SK-N-SH treated with all-trans-retinoic acid at 6 μM for 48 hours (cell line): ENCODE measurements around the gene RPEL1.
"Not testable (repeated sequence)": the region's sequence is repeated elsewhere in the genome, so short reads cannot be mapped to it uniquely, and the experiment has no call there.

Experiments used
- ATAC-seq: fragments of 200-7000 bp; cut with Tn5 transposase; 3 replicates; pipeline ENCODE4 v1.9.1; 2020; ENCODE audit warnings: mild to moderate bottlenecking, moderate library complexity
- ARNTL ChIP-seq: fragments of 450-650 bp; formaldehyde crosslinking; IDR thresholded peaks from 2 replicates; pipeline ENCODE4 v1.5.0; 2020; ENCODE audit warnings: low read depth, mild to moderate bottlenecking, moderate library complexity, borderline replicate concordance
- BACH2 ChIP-seq: fragments of 250-450 bp; sonication (Bioruptor Pico); IDR thresholded peaks from 2 replicates; pipeline ENCODE4 v1.9.0; 2021; ENCODE audit warnings: mild to moderate bottlenecking, borderline replicate concordance
- ESRRG ChIP-seq: fragments of 250-450 bp; sonication (Bioruptor Pico); IDR thresholded peaks from 2 replicates; pipeline ENCODE4 v1.6.1; 2021; ENCODE audit warnings: mild to moderate bottlenecking
- ISL1 ChIP-seq: fragments of 250-450 bp; sonication (Bioruptor Pico); IDR thresholded peaks from 2 replicates; pipeline ENCODE4 v2.1.2; 2022; ENCODE audit warnings: mild to moderate bottlenecking, moderate library complexity
- PATZ1 ChIP-seq: fragments of 250-450 bp; sonication (Bioruptor Pico); IDR thresholded peaks from 2 replicates; pipeline ENCODE4 v1.8.0; 2020; ENCODE audit warnings: mild to moderate bottlenecking, moderate library complexity, borderline replicate concordance
- POU6F1 ChIP-seq: fragments of 250-450 bp; sonication (Bioruptor Pico); IDR thresholded peaks from 2 replicates; pipeline ENCODE4 v1.8.0; 2021; ENCODE audit warnings: low read depth, mild to moderate bottlenecking, moderate library complexity, borderline replicate concordance
- PPARA ChIP-seq: fragments of 250-450 bp; sonication (Bioruptor Pico); IDR thresholded peaks from 2 replicates; pipeline ENCODE4 v1.5.0; 2020; ENCODE audit warnings: mild to moderate bottlenecking, borderline replicate concordance
- RARB ChIP-seq: fragments of 250-450 bp; sonication (Bioruptor Pico); IDR thresholded peaks from 2 replicates; pipeline ENCODE4 v1.8.0; 2021; ENCODE audit warnings: mild to moderate bottlenecking, moderate library complexity
- SNAI2 ChIP-seq: fragments of 250-450 bp; sonication (Bioruptor Pico); IDR thresholded peaks from 2 replicates; pipeline ENCODE4 v1.5.0; 2020; ENCODE audit warnings: mild to moderate bottlenecking, moderate library complexity
- TCF4 ChIP-seq: fragments of 250-450 bp; sonication (Bioruptor Pico); IDR thresholded peaks from 2 replicates; pipeline ENCODE4 v1.8.0; 2021; ENCODE audit warnings: mild to moderate bottlenecking, moderate library complexity, borderline replicate concordance
- TOX ChIP-seq: fragments of 250-450 bp; sonication (Bioruptor Pico); IDR thresholded peaks from 2 replicates; pipeline ENCODE4 v1.8.0; 2021; ENCODE audit warnings: mild to moderate bottlenecking, moderate library complexity, borderline replicate concordance
- ZC3H10 ChIP-seq: fragments of 250-450 bp; sonication (Bioruptor Pico); IDR thresholded peaks from 2 replicates; pipeline ENCODE4 v1.5.1; 2021; ENCODE audit warnings: mild to moderate bottlenecking, moderate library complexity
- ZFP3 ChIP-seq: fragments of 250-450 bp; sonication (Bioruptor Pico); IDR thresholded peaks from 2 replicates; pipeline ENCODE4 v1.5.0; 2020; ENCODE audit warnings: mild to moderate bottlenecking, moderate library complexity
- ZFP30 ChIP-seq: fragments of 450-650 bp; formaldehyde crosslinking; IDR thresholded peaks from 2 replicates; pipeline ENCODE4 v1.5.0; 2022; ENCODE audit warnings: mild to moderate bottlenecking, moderate library complexity
- ZNF565 ChIP-seq: fragments of 450-650 bp; formaldehyde crosslinking; conservative IDR thresholded peaks from 2 replicates; pipeline ENCODE4 v1.5.0; 2020; ENCODE audit warnings: low read depth, mild to moderate bottlenecking, moderate library complexity
- ZNF8 ChIP-seq: fragments of 450-650 bp; formaldehyde crosslinking; IDR thresholded peaks from 2 replicates; pipeline ENCODE4 v1.5.0; 2020; ENCODE audit warnings: mild to moderate bottlenecking, moderate library complexity
- TF ChIP-seq, protein P1 (sequence below): fragments of 250-450 bp; sonication (Bioruptor Pico); IDR thresholded peaks from 2 replicates; pipeline ENCODE4 v1.5.1; 2021; ENCODE audit warnings: mild to moderate bottlenecking, moderate library complexity
- TF ChIP-seq, protein P2 (sequence below): fragments of 250-450 bp; sonication (Bioruptor Pico); IDR thresholded peaks from 2 replicates; pipeline ENCODE4 v1.5.0; 2020; ENCODE audit warnings: mild to moderate bottlenecking, moderate library complexity
- TF ChIP-seq, protein P3 (sequence below): fragments of 250-450 bp; sonication (Bioruptor Pico); IDR thresholded peaks from 2 replicates; pipeline ENCODE4 v1.5.1; 2020; ENCODE audit warnings: low read depth, mild to moderate bottlenecking, moderate library complexity

RPEL1 gene

GRCh38 chr10:103245587-103245986, at the start of gene RPEL1:
TSS of gene RPEL1 (plus strand) at chr10:103245887. CDS start at chr10:103245997, 110 bp downstream.
- not testable (repeated sequence) for ATAC-seq

DNA sequence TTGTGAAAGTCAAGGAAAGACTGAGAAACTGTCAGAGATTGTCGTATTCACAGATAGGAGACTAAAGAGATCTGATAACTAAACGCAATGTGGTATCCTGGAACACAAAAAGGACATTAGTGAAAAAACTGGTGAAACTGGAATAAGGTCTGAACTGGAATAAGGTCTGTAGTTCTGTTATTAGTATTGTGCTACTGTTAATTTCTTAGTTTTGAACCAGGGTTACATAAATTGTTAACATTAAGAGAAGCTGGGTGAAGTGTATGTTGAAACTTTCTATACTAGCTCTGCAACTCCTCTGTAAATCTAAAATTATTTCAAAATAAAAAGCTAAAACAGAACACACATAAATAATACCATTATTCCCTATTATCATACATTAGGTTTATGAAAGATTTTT, 49.2 kb upstream of the RPEL1 start:
- ATAC-seq: no peak
- no peak for TF ChIP-seq PATZ1 (CRISPR knock-in tag)
- no peak for TF ChIP-seq TCF4 (CRISPR knock-in tag)
- TF ChIP-seq, protein P1, sequence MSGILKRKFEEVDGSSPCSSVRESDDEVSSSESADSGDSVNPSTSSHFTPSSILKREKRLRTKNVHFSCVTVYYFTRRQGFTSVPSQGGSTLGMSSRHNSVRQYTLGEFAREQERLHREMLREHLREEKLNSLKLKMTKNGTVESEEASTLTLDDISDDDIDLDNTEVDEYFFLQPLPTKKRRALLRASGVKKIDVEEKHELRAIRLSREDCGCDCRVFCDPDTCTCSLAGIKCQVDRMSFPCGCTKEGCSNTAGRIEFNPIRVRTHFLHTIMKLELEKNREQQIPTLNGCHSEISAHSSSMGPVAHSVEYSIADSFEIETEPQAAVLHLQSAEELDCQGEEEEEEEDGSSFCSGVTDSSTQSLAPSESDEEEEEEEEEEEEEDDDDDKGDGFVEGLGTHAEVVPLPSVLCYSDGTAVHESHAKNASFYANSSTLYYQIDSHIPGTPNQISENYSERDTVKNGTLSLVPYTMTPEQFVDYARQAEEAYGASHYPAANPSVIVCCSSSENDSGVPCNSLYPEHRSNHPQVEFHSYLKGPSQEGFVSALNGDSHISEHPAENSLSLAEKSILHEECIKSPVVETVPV (CRISPR knock-in tag): no peak

DNA sequence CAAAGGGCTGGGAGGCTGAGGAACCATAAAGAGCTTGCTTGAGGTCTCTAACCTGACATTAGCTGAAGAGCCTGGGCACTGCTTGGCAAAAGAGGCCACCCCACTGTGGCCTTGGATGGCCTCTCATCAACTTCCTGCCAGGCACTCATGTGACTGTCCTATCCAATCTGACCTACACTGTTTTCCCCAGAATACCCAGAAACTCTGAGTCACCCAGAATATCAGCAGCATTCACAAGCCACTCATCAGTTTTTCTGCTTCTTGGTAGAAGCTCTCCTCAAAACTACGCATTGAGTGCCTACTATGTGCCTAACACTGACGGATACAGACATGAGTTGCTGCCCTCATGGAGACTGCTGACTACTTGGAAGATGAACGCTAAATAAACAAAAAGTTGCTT, 48.5 kb upstream of the RPEL1 start:
- TF ChIP-seq ZFP3 (0 out of 2 replicates have a peak, but pooled peaks have one; percentile 19), PPARA (CRISPR knock-in tag) (no peak)
- peak; percentile 55 for ATAC-seq

- no peak for ATAC-seq
- no peak for TF ChIP-seq RARB (CRISPR knock-in tag)
Observed at GRCh38 chr10:103197903-103198302, 47.8 kb upstream of the RPEL1 start.

DNA sequence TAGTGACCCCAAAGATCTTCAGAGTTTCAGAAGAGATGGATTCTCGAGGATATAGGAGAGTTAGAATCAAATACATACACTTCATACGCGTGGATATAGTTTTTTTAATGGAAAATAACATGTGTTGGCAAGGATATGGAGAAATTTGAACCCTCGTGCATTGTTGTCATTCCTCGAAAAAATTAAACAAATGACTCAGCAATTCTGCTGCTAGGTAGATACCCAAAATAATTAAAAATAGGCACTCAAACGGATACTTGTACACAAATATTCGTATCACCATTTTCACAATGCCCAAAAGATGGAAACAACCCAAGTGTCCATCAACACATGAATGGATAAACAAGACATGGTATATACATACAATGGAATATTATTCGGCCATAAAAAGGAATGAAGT, 47.0 kb upstream of the RPEL1 start:
- ATAC-seq: no peak
- TF ChIP-seq BACH2 (CRISPR knock-in tag): no peak
- TF ChIP-seq POU6F1 (CRISPR knock-in tag): no peak
- no peak for TF ChIP-seq ESRRG (CRISPR knock-in tag)
- TF ChIP-seq, protein P2, sequence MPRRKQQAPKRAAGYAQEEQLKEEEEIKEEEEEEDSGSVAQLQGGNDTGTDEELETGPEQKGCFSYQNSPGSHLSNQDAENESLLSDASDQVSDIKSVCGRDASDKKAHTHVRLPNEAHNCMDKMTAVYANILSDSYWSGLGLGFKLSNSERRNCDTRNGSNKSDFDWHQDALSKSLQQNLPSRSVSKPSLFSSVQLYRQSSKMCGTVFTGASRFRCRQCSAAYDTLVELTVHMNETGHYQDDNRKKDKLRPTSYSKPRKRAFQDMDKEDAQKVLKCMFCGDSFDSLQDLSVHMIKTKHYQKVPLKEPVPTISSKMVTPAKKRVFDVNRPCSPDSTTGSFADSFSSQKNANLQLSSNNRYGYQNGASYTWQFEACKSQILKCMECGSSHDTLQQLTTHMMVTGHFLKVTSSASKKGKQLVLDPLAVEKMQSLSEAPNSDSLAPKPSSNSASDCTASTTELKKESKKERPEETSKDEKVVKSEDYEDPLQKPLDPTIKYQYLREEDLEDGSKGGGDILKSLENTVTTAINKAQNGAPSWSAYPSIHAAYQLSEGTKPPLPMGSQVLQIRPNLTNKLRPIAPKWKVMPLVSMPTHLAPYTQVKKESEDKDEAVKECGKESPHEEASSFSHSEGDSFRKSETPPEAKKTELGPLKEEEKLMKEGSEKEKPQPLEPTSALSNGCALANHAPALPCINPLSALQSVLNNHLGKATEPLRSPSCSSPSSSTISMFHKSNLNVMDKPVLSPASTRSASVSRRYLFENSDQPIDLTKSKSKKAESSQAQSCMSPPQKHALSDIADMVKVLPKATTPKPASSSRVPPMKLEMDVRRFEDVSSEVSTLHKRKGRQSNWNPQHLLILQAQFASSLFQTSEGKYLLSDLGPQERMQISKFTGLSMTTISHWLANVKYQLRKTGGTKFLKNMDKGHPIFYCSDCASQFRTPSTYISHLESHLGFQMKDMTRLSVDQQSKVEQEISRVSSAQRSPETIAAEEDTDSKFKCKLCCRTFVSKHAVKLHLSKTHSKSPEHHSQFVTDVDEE: no peak
- TF ChIP-seq ISL1 (CRISPR knock-in tag): no peak
- no peak for TF ChIP-seq ZNF565 (CRISPR knock-in tag)
- TF ChIP-seq ZC3H10 (CRISPR knock-in tag): no peak
- TF ChIP-seq PATZ1 (CRISPR knock-in tag): no peak
- no peak for TF ChIP-seq TOX (CRISPR knock-in tag)
- TF ChIP-seq SNAI2 (CRISPR knock-in tag): no peak
- TF ChIP-seq ARNTL (CRISPR knock-in tag): no peak
- no peak for TF ChIP-seq RARB (CRISPR knock-in tag)
- TF ChIP-seq ZFP30 (CRISPR knock-in tag): no peak
- no peak for TF ChIP-seq ZNF8 (CRISPR knock-in tag)
- no peak for TF ChIP-seq ZFP3
- TF ChIP-seq, protein P1 (CRISPR knock-in tag): no peak
- TF ChIP-seq, protein P3, sequence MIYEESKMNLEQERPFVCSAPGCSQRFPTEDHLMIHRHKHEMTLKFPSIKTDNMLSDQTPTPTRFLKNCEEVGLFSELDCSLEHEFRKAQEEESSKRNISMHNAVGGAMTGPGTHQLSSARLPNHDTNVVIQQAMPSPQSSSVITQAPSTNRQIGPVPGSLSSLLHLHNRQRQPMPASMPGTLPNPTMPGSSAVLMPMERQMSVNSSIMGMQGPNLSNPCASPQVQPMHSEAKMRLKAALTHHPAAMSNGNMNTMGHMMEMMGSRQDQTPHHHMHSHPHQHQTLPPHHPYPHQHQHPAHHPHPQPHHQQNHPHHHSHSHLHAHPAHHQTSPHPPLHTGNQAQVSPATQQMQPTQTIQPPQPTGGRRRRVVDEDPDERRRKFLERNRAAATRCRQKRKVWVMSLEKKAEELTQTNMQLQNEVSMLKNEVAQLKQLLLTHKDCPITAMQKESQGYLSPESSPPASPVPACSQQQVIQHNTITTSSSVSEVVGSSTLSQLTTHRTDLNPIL (CRISPR knock-in tag): no peak
- no peak for TF ChIP-seq PPARA (CRISPR knock-in tag)
- no peak for TF ChIP-seq TCF4 (CRISPR knock-in tag)
- TF ChIP-seq, all 23 proteins: peak for 0
